ENCODE results near the gene TCHHL1.

TCHHL1 gene

GRCh38 chr1:152089014-152089674 is at the start of gene TCHHL1:
Gene TCHHL1, minus strand, starts transcription at chr1:152089064. Its CDS starts 921 bp downstream, at chr1:152088143.
- no peak for DNase-seq

- DNase-seq, result no peak
Measured at GRCh38 chr1:152137215-152137614, 48.4 kb upstream of the TCHHL1 start.

- DNase-seq, result no peak
Measured at GRCh38 chr1:152130186-152130585, 41.3 kb upstream of the TCHHL1 start.

GRCh38 chr1:152127673-152128072 is 38.8 kb upstream of the TCHHL1 start:
- DNase-seq, result no peak

- no peak for DNase-seq
Measured at GRCh38 chr1:152125834-152126443, 37.1 kb upstream of the TCHHL1 start.

- peak; percentile 49 for DNase-seq
Measured at GRCh38 chr1:152118915-152119314, 30.1 kb upstream of the TCHHL1 start.

- DNase-seq, result no peak
Measured at GRCh38 chr1:152115344-152115743, 26.5 kb upstream of the TCHHL1 start, which contains the start of gene TCHH. Gene TCHH, minus strand, starts transcription at chr1:152115444. Its CDS starts 1,364 bp downstream, at chr1:152114080.

- DNase-seq, result no peak
Measured at GRCh38 chr1:152112885-152113432, 24.1 kb upstream of the TCHHL1 start.

- peak; percentile 73 for DNase-seq
Measured at GRCh38 chr1:152112101-152112884, 23.4 kb upstream of the TCHHL1 start.

GRCh38 chr1:152111515-152111968 is 22.7 kb upstream of the TCHHL1 start:
- DNase-seq, result no peak

GRCh38 chr1:152110860-152111514 is 22.1 kb upstream of the TCHHL1 start:
- DNase-seq, result peak; percentile 43

GRCh38 chr1:152110365-152110859 is 21.5 kb upstream of the TCHHL1 start:
- peak; percentile 40 for DNase-seq

- DNase-seq, result no peak
Measured at GRCh38 chr1:152109998-152110294, 21.1 kb upstream of the TCHHL1 start.

GRCh38 chr1:152109231-152109997 is 20.6 kb upstream of the TCHHL1 start:
- DNase-seq, result no peak

- DNase-seq, result no peak
Measured at GRCh38 chr1:152108882-152109222, 20.0 kb upstream of the TCHHL1 start.

GRCh38 chr1:152107984-152108881 is 19.4 kb upstream of the TCHHL1 start:
- DNase-seq, result peak; percentile 66

- DNase-seq, result peak; percentile 14
Measured at GRCh38 chr1:152107031-152107983, 18.4 kb upstream of the TCHHL1 start.

GRCh38 chr1:152104854-152105253 is 16.0 kb upstream of the TCHHL1 start:
- no peak for DNase-seq

- no peak for DNase-seq
Measured at GRCh38 chr1:152096931-152097330, 8.1 kb upstream of the TCHHL1 start.

- DNase-seq, result no peak
Measured at GRCh38 chr1:152086760-152087159, 2.1 kb downstream of the TCHHL1 start.
